ENCODE measurements around the gene UTRN.

The UTRN gene

DNA sequence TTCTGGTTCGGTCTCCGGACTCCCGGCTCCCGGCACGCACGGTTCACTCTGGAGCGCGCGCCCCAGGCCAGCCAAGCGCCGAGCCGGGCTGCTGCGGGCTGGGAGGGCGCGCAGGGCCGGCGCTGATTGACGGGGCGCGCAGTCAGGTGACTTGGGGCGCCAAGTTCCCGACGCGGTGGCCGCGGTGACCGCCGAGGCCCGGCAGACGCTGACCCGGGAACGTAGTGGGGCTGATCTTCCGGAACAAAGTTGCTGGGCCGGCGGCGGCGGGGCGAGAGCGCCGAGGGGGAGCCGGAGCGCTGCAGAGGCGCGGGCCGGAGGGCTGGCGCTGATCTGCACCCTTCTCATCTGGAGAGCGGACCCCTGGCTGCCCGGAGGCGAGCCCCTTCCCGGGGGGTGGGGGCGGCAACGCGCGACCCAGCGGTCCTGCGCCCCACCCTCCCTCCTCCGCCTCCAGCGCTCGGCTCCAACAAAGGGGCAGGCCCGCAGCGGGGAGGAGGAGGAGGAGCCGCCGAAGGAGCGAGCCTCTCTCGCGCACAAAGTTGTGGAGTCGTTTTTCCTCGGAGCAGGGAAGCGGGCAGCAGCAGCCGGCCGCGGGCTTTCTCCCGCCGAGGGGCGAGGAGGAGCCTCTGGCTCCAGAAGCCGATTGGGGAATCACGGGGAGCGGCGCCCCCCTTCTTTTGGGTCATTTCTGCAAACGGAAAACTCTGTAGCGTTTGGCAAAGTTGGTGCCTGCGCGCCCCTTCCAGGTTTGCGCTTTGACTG, at the start of gene UTRN:
Gene UTRN (plus strand): TSS at position 553 of the 765 bp plus-strand sequence. CDS start 6,494 bp downstream, outside the sequence.
- peak; percentile 5 for DNase-seq (ENCODE audit: low read depth)

DNA sequence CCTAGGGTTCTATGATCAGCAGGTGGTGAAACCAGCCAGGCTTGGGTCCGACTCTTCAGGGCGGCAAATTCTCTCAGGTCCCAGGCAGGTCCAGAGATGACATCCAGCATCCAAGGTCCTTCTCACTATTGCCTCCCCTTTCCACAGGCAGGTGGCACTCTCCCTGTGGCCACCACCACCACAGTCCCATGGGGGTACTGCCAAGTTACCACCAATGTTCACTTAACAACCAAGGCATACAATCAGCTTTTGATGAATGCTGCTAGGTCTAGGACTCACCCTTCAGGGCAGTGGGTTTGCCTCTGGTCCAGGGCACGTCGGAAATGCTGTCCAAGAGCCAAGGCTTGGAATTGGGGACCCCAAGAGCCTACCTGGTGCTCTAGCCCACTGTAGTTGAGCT, 40.4 kb upstream of the UTRN start:
- no peak for DNase-seq (ENCODE audit: low read depth)

- no peak for DNase-seq (ENCODE audit: low read depth)
These were observed 38.1 kb upstream of the UTRN start for GRCh38 chr6:144246988-144247387.

GRCh38 chr6:144248003-144248402, 37.1 kb upstream of the UTRN start:
- no peak for DNase-seq (ENCODE audit: low read depth)

GRCh38 chr6:144248476-144249301, 36.4 kb upstream of the UTRN start:
- no peak for DNase-seq (ENCODE audit: low read depth)

- no peak for DNase-seq (ENCODE audit: low read depth)
These were observed 34.9 kb upstream of the UTRN start for GRCh38 chr6:144250276-144250675.

- DNase-seq (ENCODE audit: low read depth): no peak
These were observed 32.9 kb upstream of the UTRN start for GRCh38 chr6:144252259-144252658.

- DNase-seq (ENCODE audit: low read depth): no peak
These were observed 25.1 kb upstream of the UTRN start for GRCh38 chr6:144259986-144260385.

DNA sequence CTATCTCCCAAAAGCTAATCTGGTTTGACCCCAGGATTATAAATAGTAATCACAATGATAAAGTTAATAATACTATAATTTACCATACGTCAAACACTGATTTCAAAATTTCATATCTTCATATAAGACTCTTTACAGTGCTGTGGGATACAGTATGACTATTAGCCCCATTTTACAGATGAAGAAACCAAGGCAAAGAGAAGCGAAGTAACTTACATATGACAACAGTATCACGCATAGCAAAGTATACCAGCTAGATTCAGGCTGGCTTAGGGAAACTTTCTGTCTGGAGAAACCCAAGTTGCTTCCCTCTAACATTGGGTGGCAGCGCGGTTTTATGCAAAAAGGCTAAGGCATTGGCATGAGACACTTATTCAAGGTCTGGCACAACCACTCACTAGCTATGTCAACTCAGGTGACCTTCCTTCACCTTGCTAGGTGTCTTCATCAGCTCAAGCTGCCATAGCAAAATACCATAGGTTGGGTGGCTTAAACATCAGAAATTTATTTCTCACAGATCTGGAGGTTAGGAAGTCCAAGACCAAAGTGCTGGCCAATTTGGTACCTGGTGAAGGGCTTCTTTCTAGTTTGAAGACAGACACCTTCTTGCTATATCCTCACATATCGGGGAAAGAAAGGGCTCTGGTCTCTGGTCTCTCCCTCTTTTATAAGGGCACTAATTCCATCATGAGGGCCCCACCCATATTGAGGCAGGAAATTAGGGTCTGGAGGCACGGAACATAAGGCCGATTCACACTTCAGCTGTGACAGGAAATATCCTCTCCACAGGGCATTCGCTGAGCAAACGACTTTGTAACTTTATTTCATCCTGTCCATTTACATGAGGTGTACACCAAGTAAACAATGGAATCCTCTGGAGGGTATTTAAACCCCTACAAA, 22.4 kb upstream of the UTRN start:
- DNase-seq (ENCODE audit: low read depth): no peak

GRCh38 chr6:144263786-144264185, 21.3 kb upstream of the UTRN start:
- DNase-seq (ENCODE audit: low read depth): no peak

DNA sequence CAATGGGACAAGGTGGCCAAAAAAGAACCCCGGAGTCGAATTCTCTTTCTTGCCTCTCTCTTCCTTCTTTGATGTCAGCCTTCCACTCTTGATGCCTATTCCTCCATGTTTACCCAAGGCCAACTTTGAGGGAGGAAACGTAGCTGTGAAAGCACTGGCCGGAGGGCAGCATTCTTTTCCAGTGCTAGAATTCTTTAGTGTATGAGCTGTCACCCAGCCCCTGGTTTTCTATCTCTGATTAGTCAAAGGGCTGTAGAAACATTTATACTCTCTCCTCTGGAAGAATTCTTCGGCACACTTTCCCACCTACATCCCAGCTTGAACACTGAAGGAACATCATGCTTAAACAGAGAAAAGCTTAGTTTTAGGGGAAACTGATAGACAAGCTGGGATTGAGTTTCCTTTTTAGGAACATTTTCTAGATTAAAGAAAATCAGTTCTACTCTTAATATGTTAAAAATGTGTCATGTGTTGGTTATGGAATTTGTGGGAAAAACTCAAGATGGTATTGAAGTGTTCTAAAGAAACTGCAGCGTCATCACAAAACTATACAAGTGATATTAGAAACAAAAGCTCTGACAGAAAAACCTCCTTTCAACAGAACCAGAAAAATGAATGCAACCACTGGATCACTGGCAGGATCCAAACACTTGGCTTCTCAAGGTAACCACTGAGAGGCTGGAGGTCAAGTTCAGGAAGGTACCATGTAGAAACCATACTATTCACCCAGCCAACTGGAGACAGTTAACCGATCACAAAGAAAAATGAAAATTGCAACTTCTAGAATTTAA, 20.7 kb upstream of the UTRN start:
- DNase-seq (ENCODE audit: low read depth): no peak

- no peak for DNase-seq (ENCODE audit: low read depth)
These were observed 20.1 kb upstream of the UTRN start for GRCh38 chr6:144265061-144265357.

DNA sequence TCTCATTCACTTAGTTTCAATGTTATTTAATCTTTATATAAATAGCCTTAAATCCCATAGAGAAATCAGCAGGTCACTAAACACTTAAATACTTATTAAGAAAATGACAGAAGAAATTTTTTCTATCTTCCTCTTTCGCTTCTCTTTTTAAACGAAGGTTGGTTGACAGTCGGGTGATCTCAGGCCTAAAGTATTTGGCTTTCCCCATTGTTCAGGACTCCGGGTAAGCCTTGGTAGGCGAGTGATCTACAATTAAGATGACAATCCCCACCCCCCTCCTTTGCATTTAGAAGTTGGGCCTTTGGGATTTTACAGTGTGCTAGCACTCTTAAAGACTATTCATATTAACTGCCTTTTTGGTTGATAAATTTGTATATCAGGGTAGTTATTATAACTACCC, 19.7 kb upstream of the UTRN start:
- DNase-seq (ENCODE audit: low read depth): no peak

GRCh38 chr6:144266091-144266649, 19.0 kb upstream of the UTRN start:
- DNase-seq (ENCODE audit: low read depth): no peak

- no peak for DNase-seq (ENCODE audit: low read depth)
These were observed 16.3 kb upstream of the UTRN start for GRCh38 chr6:144268794-144269349.

- no peak for DNase-seq (ENCODE audit: low read depth)
These were observed 8.0 kb upstream of the UTRN start for GRCh38 chr6:144277174-144277573.

DNA sequence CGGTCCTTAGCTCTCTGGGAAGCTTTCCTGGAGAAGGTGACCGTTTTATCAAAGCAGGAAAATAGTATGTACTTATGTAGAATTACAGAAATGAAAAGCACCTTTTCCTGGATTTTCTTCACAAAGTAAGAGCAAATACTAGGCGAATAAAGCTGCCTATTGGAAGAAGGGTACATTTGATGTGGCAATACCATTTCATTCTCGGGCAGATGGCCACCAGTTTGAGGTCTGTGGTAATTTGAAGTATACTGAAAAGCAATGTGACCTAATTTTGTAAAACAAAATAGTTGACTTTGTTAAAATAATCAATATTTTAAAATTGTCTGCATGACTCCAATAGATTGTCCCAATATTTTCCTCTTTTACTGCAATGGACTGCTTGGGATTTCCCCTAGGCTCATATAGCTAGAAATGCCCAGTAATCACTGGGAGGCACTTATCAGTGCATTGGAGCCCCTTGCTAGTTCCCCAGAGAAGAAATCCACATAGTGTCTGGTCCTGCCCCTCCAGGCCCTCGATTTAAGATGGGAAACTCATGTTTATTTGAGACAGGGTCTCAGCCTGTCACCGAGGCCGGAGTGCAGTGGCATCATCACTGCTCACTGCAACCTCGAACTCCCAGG, 7.4 kb upstream of the UTRN start:
- no peak for DNase-seq (ENCODE audit: low read depth)

DNA sequence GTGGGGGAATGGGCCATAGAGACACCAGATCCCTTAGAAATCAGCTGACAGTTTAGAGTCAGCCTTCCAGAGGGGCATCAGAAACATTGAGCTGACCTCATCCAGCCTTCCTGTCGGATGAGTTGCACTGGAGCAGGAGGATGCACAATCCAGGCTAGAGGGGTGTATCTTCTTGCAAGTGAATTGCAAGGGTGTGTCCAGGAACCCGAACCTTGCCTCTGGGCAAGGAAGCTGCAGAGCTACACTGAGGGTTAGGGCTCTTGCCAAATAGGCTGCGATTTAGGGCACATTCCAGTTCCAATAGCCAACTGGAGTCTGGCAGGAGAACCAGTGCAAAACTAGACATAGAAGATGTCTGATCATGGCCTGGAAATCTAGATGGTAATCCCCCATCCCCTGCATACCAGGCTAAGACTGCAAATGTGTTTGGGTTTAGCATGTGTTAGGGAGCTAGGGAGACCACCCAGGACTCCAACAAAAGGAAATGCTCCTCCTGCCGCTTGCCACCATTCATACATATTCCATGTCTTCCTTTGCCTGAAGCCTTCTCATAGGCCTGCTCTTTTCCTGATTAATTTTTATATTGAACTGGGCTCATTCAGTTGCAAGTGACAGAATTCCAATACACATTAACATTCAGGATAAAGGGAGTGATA, 6.3 kb upstream of the UTRN start:
- DNase-seq (ENCODE audit: low read depth): no peak

GRCh38 chr6:144279484-144280150, 5.5 kb upstream of the UTRN start:
- no peak for DNase-seq (ENCODE audit: low read depth)

Data from T-helper 22 cell (primary cell).